ENCODE measurements around the gene IPO11.

Gene IPO11

GRCh38 chr5:62547945-62548630, 135.5 kb downstream of the IPO11 start:
- TF ChIP-seq, protein P1, sequence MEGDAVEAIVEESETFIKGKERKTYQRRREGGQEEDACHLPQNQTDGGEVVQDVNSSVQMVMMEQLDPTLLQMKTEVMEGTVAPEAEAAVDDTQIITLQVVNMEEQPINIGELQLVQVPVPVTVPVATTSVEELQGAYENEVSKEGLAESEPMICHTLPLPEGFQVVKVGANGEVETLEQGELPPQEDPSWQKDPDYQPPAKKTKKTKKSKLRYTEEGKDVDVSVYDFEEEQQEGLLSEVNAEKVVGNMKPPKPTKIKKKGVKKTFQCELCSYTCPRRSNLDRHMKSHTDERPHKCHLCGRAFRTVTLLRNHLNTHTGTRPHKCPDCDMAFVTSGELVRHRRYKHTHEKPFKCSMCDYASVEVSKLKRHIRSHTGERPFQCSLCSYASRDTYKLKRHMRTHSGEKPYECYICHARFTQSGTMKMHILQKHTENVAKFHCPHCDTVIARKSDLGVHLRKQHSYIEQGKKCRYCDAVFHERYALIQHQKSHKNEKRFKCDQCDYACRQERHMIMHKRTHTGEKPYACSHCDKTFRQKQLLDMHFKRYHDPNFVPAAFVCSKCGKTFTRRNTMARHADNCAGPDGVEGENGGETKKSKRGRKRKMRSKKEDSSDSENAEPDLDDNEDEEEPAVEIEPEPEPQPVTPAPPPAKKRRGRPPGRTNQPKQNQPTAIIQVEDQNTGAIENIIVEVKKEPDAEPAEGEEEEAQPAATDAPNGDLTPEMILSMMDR (IDR thresholded peaks at IDR 0.05; ENCODE audit: unreplicated experiment in 3 of 3) = no peak
- Mint-ChIP-seq H3K27ac (no peak overlapping the region), H3K9me3 (peaks cover 10% of the 10 kb centered on the region), H3K4me1 (no peaks in the 10 kb centered on the region), H3K4me3 (no peak overlapping the region), H3K36me3 (ENCODE audit: low read depth) (peaks cover 45% of the 10 kb centered on the region), H3K27me3 (ENCODE audit: low read depth) (no peaks in the 10 kb centered on the region)

GRCh38 chr5:62550103-62550502, 137.5 kb downstream of the IPO11 start:
- Mint-ChIP-seq H3K9me3 (no peaks in the 10 kb centered on the region), H3K27me3 (ENCODE audit: low read depth) (no peaks in the 10 kb centered on the region), H3K36me3 (ENCODE audit: low read depth) (peaks cover 39% of the 10 kb centered on the region), H3K4me1 (no peaks in the 10 kb centered on the region), H3K4me3 (no peak overlapping the region), H3K27ac (no peak overlapping the region)
- TF ChIP-seq, protein P1 (IDR thresholded peaks at IDR 0.05; ENCODE audit: unreplicated experiment in 3 of 3) = no peak

GRCh38 chr5:62555930-62556329, 143.4 kb downstream of the IPO11 start:
- H3K36me3 Mint-ChIP-seq (ENCODE audit: low read depth) = peaks cover 40% of the 10 kb centered on the region
- no peak overlapping the region for H3K27ac Mint-ChIP-seq
- H3K4me1 Mint-ChIP-seq = no peaks in the 10 kb centered on the region
- TF ChIP-seq, protein P1 (IDR thresholded peaks at IDR 0.05; ENCODE audit: unreplicated experiment in 3 of 3) = no peak
- H3K4me3 Mint-ChIP-seq = no peak overlapping the region
- H3K27me3 Mint-ChIP-seq (ENCODE audit: low read depth) = no peaks in the 10 kb centered on the region
- H3K9me3 Mint-ChIP-seq = no peaks in the 10 kb centered on the region

DNA sequence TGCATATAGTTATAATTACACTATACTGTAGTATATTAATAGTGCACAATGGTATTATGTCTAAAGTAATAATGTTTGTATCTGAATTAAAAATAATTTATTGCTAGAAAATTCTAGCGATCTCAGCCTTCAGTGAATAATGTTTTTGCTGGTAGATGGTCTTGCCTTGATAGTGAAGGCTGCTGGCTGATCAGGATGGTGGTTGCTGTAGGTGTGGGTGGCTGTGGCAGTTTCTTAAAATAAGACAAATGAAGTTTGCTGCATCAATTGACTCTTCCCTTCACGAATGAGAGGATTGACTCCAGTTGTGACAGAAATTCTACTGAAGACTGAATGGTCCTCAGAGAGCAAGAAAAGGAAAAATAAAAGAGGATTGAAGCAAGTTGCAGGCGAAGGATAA, 146.4 kb downstream of the IPO11 start:
- Mint-ChIP-seq H3K9me3 (no peaks in the 10 kb centered on the region), H3K27me3 (ENCODE audit: low read depth) (no peaks in the 10 kb centered on the region), H3K27ac (no peak overlapping the region), H3K36me3 (ENCODE audit: low read depth) (peaks cover 36% of the 10 kb centered on the region), H3K4me1 (no peaks in the 10 kb centered on the region), H3K4me3 (no peak overlapping the region)
- TF ChIP-seq, protein P1 (IDR thresholded peaks at IDR 0.05; ENCODE audit: unreplicated experiment in 3 of 3) = no peak

- TF ChIP-seq, protein P1 (IDR thresholded peaks at IDR 0.05; ENCODE audit: unreplicated experiment in 3 of 3) = no peak
- H3K9me3 Mint-ChIP-seq = peaks cover 8% of the 10 kb centered on the region
- no peaks in the 10 kb centered on the region for H3K4me1 Mint-ChIP-seq
- H3K36me3 Mint-ChIP-seq (ENCODE audit: low read depth) = peaks cover 47% of the 10 kb centered on the region
- no peak overlapping the region for H3K4me3 Mint-ChIP-seq
- no peak overlapping the region for H3K27ac Mint-ChIP-seq
- H3K27me3 Mint-ChIP-seq (ENCODE audit: low read depth) = no peaks in the 10 kb centered on the region
Observed at GRCh38 chr5:62560786-62561185, 148.2 kb downstream of the IPO11 start.

DNA sequence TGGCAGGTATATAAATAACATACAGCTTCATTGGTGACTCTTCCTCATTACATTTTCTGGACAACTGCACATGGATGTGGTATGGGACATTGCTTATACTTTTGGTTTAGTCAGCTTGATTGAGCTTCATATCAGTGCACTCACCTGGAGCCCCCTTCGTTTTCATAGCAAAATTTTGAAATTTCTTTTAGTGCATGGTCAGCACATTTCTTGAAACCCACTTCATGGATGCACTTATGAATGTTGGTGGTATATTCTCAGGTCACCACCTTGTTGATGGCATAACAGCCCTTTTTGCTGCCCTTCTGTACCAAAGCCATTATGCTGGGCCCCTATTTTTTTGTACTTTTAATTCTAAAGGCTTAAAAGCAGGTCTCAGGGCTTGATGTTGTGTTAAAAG, 149.3 kb downstream of the IPO11 start:
- Mint-ChIP-seq H3K4me3 (no peak overlapping the region), H3K9me3 (peaks cover 13% of the 10 kb centered on the region), H3K4me1 (no peaks in the 10 kb centered on the region), H3K27ac (no peak overlapping the region), H3K27me3 (ENCODE audit: low read depth) (no peaks in the 10 kb centered on the region), H3K36me3 (ENCODE audit: low read depth) (peaks cover 54% of the 10 kb centered on the region)
- TF ChIP-seq, protein P1 (IDR thresholded peaks at IDR 0.05; ENCODE audit: unreplicated experiment in 3 of 3) = no peak

Data from nephron (organoid).